CD4-positive, alpha-beta T cell treated with Interleukin-1 beta for 1 hour (primary cell): Measurements from ENCODE around the gene PLEKHA6.
"Not testable (repeated sequence)": the region's sequence is repeated elsewhere in the genome, so short reads cannot be mapped to it uniquely, and the experiment has no call there.

ENCODE experiments used
- DNase-seq, 2 donors: peaks; one replicate each; pipeline ENCODE4 v3.0.0-alpha.2; 2020 to 2022

Gene PLEKHA6

DNA sequence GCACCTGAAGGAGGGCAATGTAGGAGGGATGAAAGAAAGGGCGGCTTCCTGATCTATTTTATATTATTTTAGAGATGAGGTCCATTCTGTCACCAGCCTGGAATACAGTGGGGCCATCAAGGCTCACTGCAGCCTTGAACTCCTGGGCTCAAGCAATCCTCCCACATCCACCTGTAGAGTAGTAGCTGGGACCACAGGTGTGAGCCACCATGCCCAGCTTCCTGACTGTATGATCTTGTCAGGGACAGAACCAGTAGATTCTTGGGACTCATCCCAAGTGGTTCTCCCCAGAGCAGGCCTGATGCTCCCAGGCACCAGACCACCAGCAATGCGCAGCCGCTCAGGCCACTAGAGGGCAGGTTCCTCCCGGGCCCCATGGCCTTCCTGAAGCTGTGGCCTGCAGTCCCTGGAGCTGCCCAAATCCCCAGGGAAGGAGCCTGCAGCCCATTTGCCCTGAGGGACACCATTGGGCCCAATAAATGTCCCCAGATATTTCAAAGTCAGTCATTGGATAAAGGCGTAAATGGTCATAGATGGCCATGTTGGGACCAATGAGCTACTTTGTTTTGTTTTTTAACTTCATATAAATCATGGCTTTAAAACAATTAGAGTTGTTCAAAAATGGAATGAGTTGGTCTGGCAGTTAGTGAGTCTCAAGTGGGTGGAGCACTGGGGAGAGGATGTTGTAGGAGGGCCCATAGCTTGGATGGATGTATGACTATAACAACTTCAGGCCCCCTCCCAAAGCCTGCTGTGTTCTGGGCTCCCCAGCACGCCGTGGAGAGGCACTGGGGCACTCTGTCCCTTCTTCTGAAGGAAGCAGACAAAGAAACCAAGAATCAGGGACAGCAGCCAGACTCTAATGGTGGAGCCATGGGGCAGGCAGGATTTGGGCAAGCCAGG, 101.3 kb downstream of the PLEKHA6 start:
- peak; percentile 7 to 10 for DNase-seq

- no peak for DNase-seq
Observed at GRCh38 chr1:204257446-204257845, 102.3 kb downstream of the PLEKHA6 start.

DNA sequence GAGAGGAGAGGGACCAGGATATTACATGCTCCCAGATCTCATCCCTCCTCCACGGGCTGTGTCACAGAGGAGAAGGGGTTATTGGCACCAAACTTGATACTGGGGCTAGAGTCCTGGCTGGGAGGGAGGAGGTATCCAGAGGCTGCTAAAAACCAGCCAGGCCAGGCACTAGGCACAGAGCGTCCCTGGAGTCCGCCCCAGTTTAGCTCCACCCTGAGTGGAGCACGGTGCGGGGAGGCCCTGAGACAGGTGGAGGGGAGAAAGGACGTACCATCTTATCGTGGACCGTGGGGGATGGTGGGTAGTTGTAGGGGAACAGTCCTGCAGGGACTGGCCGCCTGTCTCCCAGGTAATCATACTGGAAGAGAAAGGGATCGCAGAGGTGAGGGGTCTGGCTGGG, 103.2 kb downstream of the PLEKHA6 start:
- no peak for DNase-seq

DNA sequence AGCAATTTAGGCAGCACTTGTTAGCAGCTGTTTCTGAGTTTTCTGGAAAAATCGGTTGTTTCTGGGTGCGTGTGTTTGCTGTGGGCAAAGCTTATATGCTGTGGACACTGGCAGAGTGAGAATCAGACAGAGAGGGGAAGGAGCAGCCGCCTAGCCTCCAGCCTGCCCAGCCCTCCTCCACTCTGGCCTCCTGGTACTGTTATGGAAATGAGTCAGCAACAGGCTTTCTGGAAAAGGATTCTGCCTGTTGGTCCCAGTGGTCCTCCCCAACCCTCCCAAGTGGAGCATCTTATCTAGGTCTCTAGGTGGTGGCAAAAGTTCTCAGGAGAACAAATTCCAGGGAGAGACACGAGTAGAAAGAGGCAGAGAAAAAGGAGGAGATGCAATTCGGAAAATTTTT, 103.8 kb downstream of the PLEKHA6 start:
- no peak for DNase-seq

DNA sequence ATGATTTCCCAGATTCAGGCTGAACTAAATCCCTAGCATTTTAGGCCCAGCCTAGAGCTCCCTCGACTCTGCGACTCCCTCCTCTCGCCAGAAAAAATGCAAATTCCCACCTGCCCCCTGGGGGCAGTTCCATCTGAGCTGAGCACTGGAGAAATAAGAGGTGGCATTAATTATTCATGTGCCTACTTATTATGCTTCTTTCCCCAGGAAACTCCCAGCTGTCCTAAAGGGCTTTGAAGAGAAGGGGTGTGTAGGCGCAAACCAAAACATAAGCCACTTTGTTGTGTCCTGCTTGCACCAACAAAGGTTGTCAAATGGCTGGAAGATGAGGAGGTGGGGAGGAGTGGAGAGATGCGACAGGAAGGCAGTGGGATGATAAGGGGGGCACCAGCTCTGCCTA, 104.5 kb downstream of the PLEKHA6 start:
- no peak for DNase-seq

GRCh38 chr1:204254031-204254661, 105.6 kb downstream of the PLEKHA6 start:
- DNase-seq, result peak in 1 of 2 donors; percentile 34

DNA sequence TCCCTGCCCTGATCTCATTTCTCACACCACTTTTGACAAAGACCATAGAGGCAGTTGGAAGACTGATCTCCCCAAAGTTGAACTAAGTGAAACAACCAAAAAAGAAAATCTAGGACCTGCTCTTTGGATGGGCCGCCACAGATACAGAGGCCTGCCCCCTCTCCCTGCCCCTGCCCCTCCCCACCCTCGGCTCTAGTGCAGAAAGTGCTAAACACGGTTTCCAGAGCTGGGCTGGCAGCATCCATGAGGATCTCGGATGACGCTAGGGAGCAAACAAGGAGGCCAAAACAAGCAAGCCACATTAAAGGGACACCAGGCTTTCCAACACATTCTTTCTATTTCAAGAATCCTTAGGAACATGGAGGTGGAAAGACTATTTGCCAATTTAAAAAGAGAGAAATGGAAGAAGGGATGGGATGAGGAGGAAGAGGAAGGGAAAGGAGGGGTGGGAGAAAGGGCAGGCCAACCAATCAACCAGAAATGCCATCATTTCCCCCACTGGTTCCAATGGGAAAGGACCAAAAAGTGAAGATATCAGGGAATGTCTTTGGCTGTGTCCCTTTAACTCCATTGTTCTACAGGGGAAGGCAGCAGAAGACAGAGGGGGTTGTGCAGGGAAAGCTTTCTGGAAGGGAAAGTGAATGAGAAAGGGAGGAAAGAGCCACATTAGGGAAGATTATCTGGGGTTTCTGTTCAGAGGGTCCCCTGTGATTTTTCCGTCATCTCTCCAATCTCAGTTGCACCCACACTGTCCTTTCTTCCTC, 107.6 kb downstream of the PLEKHA6 start:
- no peak for DNase-seq

GRCh38 chr1:204251286-204251685, 108.4 kb downstream of the PLEKHA6 start:
- DNase-seq, result no peak

DNA sequence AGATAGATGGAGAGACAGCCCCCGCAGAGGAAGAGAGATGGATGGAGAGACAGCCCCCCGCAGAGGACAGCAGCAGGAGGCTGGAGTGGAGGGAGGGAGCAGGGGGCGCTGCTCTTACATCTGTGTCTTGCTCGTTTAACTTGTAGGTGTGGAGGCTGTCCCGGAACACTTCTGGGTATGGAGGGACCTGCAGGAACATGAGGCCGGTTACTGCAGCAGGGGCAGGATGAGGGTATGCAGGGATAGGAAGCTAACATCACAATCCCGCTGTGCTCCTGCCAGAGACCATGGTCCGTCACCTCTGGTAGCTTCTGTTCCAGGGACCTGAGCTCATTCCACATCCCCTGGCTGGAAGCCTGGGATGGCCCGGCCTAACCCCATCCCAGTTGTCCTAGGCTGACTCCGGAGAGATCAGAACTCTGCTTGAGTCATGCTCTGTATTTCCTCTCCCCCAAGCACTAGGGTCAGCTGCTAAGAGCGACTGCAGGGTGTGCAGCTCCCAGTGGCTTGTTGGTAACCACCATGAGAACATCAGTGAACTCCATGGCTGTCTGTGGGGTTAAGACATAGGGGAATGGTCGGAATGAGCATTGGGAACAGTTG, 109.2 kb downstream of the PLEKHA6 start:
- DNase-seq, result no peak

DNA sequence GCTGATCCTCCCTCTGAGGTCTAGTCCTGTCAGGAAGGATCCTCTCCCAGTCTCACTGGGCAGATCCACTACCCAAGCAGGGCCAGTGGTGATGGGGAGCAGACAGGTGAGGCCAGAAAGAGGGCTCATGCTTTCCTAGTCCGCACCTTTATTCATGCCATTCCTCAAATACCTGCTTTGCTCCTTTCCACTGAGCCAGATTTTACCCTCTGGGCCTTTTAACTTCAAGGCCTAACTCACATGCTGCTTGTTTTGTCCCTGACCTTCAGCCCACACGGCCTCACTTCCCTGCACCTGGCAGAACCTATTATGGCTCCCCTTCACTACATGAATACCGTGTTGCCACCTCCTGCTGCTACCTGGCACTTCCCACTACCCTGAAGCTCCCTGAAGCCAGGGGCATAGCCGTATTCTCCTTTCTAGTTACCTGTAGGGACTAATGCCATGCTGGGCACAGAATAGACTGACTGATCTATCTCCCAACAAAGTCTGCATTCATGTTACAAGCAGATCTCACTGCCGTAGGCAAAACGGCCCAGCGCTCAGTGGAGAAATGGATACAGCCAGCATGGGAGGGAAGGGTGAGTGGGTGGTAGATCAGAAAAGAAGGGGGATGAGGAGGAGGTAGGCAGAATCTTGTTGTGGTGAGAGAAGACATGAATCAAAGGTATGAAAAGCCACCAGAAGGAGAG, 109.8 kb downstream of the PLEKHA6 start:
- no peak for DNase-seq

DNA sequence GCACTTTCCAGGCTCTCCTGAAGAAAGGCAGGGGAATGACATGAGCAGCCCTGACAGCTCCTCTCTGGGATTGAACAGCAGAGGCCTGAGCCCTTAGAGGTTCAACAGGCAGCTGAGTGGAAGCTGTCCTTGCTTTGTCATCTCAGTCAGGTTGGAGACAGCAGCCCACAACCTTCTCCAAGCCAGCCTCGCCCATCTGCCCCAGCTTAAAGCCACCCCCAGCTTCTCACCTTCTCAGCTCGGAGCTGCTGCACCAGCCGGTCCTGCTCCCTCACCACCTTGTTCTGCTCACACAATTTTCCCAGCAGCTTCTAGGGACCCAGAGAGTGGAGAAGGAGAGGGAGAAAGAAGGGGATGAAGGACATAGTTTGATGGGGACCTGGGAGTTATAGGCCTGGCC, 110.8 kb downstream of the PLEKHA6 start:
- DNase-seq, result no peak

GRCh38 chr1:204246876-204247275, 112.9 kb downstream of the PLEKHA6 start:
- no peak for DNase-seq

DNA sequence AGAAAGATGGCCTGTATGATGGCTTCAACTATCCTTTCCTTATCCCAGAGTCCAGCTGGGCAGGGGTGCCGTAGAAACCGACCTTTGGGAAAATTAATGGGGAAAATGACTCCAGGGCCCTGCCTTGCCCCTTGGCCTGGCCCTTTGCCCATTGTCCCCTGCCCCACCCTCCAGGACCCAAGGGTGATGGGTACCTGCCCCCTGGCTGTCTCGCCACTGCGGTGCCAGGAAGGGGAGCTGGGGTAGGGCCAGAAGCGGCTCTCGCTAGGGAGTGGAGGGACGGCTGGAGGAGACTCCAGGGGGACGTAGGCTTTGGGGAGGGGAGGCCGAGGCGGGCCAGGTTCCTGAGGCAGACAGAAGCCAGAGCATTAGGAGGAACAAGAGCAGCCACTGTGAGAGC, 116.8 kb downstream of the PLEKHA6 start:
- DNase-seq, result no peak

DNA sequence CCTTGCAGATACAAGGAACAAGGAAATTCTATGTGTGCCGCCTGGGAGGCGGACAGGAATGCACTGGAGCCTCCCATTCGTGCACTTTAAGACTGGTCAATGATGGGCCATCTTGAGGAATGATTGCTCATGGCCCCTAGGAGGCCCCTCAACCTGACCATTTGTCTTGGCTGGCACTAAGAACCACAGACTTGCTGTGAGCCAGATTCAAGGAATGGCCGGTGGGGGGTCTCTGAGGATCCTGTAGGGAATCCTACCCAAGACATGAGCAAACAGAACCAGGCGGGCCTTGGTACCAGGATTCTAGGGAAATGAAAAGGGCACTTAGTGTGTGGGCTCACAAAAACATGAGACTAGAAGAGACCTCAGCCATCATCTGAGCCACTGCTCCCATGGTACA, 117.8 kb downstream of the PLEKHA6 start:
- DNase-seq, result no peak

GRCh38 chr1:204241050-204241449, 118.7 kb downstream of the PLEKHA6 start:
- DNase-seq, result no peak

DNA sequence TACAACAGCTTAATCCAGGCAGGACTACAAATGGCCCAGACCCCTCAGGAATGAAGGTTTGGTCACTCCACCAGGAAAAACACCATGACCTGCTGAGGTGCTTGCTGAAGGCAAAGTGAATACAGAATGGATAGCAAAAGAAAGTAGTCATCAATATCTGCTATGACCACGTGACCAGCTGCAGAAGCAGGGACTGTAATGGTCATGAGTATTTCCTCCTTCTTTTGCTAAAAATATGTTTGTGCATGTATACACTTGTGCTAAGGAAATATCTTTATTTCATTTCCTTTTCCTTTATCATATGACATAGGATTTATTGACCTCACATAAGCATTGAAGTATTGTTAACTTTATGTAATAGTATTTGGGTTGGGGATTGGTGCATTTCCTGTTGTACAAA, 119.5 kb downstream of the PLEKHA6 start:
- no peak for DNase-seq

DNA sequence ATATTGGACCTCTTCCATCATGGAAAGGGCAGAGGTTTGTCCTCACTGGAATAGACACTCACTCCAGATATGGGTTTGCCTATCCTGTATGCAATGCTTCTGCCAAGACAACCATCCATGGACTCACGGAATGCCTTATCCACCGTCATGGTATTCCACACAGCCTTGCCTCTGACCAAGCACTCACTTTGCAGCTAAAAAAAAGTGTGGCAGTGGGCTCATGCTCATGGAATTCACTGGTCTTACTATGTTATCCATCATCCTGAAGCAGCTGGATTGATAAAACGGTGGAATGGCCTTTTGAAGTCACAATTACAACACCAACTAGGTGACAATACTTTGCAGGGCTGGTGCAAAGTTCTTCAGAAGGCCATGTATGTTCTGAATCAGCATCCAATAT, 120.3 kb downstream of the PLEKHA6 start:
- DNase-seq, result not testable (repeated sequence)

DNA sequence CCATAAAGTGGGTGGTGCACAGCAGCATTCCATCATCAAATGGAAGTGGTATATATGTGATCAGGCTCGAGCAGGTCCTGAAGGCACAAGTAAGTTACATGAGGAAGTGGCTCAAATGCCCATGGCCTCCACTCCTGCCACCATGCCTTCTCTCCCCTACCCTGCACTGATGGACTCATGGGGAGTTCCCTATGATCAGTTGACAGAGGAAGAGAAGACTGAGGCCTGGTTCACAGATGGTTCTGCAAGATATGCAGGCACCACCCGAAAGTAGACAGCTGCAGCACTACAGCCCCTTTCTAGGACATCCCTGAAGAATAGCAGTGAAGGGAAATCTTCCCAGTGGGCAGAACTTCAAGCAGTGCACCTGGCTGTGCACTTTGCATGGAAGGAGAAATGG, 121.2 kb downstream of the PLEKHA6 start:
- not testable (repeated sequence) for DNase-seq

- not testable (repeated sequence) for DNase-seq
Observed at GRCh38 chr1:204237515-204237914, 122.2 kb downstream of the PLEKHA6 start.

DNA sequence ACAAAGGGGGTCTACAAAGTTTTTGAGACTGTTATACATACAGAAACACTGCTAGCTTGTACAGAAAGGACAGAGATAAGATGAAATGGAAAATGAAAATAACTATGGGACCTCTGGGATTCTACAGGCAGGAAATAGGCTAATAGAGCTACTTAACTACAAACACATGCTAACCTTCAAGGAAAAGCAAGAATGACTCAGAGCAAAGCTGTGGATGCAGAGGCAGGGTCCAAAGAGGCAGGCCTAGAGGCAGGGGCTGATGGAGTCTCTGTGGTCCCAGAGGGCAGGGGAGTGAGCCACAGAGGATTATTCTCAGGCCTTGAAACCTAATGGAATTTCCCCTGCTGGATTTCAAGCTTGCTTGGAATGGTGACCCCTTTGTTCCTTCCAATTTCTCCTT, 127.2 kb downstream of the PLEKHA6 start:
- DNase-seq, result no peak

DNA sequence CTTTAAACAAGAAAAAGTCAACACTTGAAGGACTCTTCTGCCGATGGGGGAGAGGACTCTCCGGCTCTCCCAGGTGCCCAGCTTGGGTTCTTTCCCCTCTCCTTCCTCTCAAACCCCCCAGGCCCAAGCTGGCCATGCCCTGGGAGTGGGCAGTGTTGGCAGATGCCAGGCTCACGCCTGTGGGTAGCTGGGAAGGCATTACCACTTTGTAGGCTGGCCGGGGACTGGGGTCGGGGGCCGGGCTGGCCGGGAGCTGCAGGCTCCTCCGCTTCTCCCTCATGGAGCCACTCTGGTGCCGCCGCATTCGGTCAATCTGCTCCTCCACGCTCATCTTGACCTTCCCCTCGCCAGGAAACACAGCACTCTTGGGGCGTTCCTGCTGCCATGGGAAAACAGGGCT, 129.5 kb downstream of the PLEKHA6 start:
- no peak for DNase-seq

GRCh38 chr1:204228896-204229295, 130.8 kb downstream of the PLEKHA6 start:
- no peak for DNase-seq
